ENCODE data around the gene ANO6. TPM values are rescaled to one million over a fixed set of nuclear protein-coding genes. Genes with fewer than 3 reads are reported as not detected.

Gene ANO6
- total and polyA plus RNA-seq, 4 donors: 18.6 to 52.3 (median 29.1) TPM

DNA sequence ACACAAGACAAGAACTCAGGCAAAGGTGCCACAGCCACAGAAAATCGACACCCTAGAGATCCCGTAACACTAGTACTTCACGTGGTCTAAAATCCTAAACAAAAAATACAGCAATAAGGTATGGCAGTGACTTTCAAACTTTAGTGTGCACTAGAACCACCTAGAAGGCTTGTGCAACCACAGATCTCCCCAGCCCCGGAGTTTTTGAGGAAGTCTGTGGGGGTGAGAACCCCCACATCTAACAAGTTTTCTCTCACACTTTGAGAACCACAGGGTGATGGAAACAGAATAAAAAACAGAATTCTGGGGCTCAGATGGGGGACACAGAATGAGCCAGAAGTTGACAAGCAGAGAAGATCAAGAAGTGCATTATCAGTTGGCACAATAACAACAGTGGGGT is 254.0 kb downstream of the ANO6 start:
- no peaks in the 10 kb centered on the region for H3K36me3 ChIP-seq (ENCODE audit: control insufficient read depth in 4 of 4, insufficient read depth in 3 of 4, low read depth in 1 of 4, low read length in 3 of 4)
- no peaks in the 10 kb centered on the region for H3K27me3 ChIP-seq (ENCODE audit: control insufficient read depth in 4 of 4, insufficient read depth in 4 of 4, low read length in 3 of 4)
- DNase-seq (ENCODE audit: low spot score): no peak
- no peak overlapping the region for H3K9ac ChIP-seq (ENCODE audit: low read depth in 1 of 2, low read length in 2 of 2)
- H3K27ac ChIP-seq (ENCODE audit: low read depth in 1 of 2, low read length in 2 of 2): no peak overlapping the region
- no peaks in the 10 kb centered on the region for H3K4me1 ChIP-seq (ENCODE audit: control insufficient read depth in 4 of 4, insufficient read depth in 4 of 4, low read length in 3 of 4)
- no peaks in the 10 kb centered on the region for H3K9me3 ChIP-seq (ENCODE audit: control insufficient read depth in 4 of 4, low read length in 3 of 4)
- no peak overlapping the region for H3K4me3 ChIP-seq (ENCODE audit: low read depth in 1 of 3, low read length in 3 of 3)
- TF ChIP-seq RXRA (IDR thresholded peaks at IDR 0.05) (no peak), YY1 (IDR thresholded peaks at IDR 0.05) (no peak), HNF4A (conservative IDR thresholded peaks at IDR 0.05) (no peak), SP1 (IDR thresholded peaks at IDR 0.05) (no peak), TAF1 (conservative IDR thresholded peaks at IDR 0.05) (no peak), HNF4G (IDR thresholded peaks at IDR 0.05) (no peak)
- TF ChIP-seq, protein P1, sequence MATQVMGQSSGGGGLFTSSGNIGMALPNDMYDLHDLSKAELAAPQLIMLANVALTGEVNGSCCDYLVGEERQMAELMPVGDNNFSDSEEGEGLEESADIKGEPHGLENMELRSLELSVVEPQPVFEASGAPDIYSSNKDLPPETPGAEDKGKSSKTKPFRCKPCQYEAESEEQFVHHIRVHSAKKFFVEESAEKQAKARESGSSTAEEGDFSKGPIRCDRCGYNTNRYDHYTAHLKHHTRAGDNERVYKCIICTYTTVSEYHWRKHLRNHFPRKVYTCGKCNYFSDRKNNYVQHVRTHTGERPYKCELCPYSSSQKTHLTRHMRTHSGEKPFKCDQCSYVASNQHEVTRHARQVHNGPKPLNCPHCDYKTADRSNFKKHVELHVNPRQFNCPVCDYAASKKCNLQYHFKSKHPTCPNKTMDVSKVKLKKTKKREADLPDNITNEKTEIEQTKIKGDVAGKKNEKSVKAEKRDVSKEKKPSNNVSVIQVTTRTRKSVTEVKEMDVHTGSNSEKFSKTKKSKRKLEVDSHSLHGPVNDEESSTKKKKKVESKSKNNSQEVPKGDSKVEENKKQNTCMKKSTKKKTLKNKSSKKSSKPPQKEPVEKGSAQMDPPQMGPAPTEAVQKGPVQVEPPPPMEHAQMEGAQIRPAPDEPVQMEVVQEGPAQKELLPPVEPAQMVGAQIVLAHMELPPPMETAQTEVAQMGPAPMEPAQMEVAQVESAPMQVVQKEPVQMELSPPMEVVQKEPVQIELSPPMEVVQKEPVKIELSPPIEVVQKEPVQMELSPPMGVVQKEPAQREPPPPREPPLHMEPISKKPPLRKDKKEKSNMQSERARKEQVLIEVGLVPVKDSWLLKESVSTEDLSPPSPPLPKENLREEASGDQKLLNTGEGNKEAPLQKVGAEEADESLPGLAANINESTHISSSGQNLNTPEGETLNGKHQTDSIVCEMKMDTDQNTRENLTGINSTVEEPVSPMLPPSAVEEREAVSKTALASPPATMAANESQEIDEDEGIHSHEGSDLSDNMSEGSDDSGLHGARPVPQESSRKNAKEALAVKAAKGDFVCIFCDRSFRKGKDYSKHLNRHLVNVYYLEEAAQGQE (IDR thresholded peaks at IDR 0.05): no peak
- TF ChIP-seq, protein P2, sequence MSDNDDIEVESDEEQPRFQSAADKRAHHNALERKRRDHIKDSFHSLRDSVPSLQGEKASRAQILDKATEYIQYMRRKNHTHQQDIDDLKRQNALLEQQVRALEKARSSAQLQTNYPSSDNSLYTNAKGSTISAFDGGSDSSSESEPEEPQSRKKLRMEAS (IDR thresholded peaks at IDR 0.05): no peak
- 71% methylated on average over 4 of the region's 4 CpGs for WGBS

DNA sequence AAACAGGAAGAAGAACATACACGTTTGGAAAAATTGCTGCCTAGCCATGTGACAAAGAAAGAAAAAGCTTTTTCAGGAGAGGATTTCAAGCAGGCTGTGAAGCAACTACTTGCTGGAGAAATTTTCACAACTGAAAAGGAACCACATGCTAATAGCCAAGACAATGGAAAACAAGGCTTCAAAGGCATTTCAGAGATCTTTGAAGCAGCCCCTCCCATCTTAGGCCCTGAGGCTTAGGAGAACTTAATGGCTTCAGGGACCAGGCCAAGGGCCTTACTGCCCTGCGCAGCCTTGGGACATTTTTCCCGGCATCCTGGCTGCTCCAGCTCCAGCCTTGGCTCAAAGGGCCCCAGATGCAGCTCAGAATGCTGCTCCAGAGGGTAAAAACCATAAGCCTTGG is 257.7 kb downstream of the ANO6 start:
- no peaks in the 10 kb centered on the region for H3K4me1 ChIP-seq (ENCODE audit: control insufficient read depth in 4 of 4, insufficient read depth in 4 of 4, low read length in 3 of 4)
- H3K9me3 ChIP-seq (ENCODE audit: control insufficient read depth in 4 of 4, low read length in 3 of 4): peaks cover 0 to 3% (median 0%) of the 10 kb centered on the region in 4 donors
- no peak overlapping the region for H3K27ac ChIP-seq (ENCODE audit: low read depth in 1 of 2, low read length in 2 of 2)
- no peak overlapping the region for H3K9ac ChIP-seq (ENCODE audit: low read depth in 1 of 2, low read length in 2 of 2)
- no peaks in the 10 kb centered on the region for H3K27me3 ChIP-seq (ENCODE audit: control insufficient read depth in 4 of 4, insufficient read depth in 4 of 4, low read length in 3 of 4)
- DNase-seq (ENCODE audit: low spot score): no peak
- H3K4me3 ChIP-seq (ENCODE audit: low read depth in 1 of 3, low read length in 3 of 3): no peak overlapping the region
- no peaks in the 10 kb centered on the region for H3K36me3 ChIP-seq (ENCODE audit: control insufficient read depth in 4 of 4, insufficient read depth in 3 of 4, low read depth in 1 of 4, low read length in 3 of 4)
- TF ChIP-seq HNF4A (conservative IDR thresholded peaks at IDR 0.05): no peak
- TF ChIP-seq, protein P3, sequence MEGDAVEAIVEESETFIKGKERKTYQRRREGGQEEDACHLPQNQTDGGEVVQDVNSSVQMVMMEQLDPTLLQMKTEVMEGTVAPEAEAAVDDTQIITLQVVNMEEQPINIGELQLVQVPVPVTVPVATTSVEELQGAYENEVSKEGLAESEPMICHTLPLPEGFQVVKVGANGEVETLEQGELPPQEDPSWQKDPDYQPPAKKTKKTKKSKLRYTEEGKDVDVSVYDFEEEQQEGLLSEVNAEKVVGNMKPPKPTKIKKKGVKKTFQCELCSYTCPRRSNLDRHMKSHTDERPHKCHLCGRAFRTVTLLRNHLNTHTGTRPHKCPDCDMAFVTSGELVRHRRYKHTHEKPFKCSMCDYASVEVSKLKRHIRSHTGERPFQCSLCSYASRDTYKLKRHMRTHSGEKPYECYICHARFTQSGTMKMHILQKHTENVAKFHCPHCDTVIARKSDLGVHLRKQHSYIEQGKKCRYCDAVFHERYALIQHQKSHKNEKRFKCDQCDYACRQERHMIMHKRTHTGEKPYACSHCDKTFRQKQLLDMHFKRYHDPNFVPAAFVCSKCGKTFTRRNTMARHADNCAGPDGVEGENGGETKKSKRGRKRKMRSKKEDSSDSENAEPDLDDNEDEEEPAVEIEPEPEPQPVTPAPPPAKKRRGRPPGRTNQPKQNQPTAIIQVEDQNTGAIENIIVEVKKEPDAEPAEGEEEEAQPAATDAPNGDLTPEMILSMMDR (IDR thresholded peaks at IDR 0.05; ENCODE audit: low read depth, low read length, missing input control): no peak
- TF ChIP-seq RXRA (IDR thresholded peaks at IDR 0.05): no peak
- TF ChIP-seq TAF1 (conservative IDR thresholded peaks at IDR 0.05): no peak
- no peak for TF ChIP-seq EGR1 (IDR thresholded peaks at IDR 0.05; ENCODE audit: low read depth in 2 of 2)
- TF ChIP-seq SP1 (IDR thresholded peaks at IDR 0.05): no peak
- no peak for TF ChIP-seq YY1 (IDR thresholded peaks at IDR 0.05)
- no peak for TF ChIP-seq NR2F2 (IDR thresholded peaks at IDR 0.05)
- TF ChIP-seq, protein P4, sequence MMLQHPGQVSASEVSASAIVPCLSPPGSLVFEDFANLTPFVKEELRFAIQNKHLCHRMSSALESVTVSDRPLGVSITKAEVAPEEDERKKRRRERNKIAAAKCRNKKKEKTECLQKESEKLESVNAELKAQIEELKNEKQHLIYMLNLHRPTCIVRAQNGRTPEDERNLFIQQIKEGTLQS (IDR thresholded peaks at IDR 0.05): no peak
- TF ChIP-seq, protein P1 (IDR thresholded peaks at IDR 0.05): no peak
- no peak for TF ChIP-seq JUND (IDR thresholded peaks at IDR 0.05)
- TF ChIP-seq HNF4G (IDR thresholded peaks at IDR 0.05): no peak
- TF ChIP-seq RAD21 (IDR thresholded peaks at IDR 0.05): no peak
- TF ChIP-seq, protein P5, sequence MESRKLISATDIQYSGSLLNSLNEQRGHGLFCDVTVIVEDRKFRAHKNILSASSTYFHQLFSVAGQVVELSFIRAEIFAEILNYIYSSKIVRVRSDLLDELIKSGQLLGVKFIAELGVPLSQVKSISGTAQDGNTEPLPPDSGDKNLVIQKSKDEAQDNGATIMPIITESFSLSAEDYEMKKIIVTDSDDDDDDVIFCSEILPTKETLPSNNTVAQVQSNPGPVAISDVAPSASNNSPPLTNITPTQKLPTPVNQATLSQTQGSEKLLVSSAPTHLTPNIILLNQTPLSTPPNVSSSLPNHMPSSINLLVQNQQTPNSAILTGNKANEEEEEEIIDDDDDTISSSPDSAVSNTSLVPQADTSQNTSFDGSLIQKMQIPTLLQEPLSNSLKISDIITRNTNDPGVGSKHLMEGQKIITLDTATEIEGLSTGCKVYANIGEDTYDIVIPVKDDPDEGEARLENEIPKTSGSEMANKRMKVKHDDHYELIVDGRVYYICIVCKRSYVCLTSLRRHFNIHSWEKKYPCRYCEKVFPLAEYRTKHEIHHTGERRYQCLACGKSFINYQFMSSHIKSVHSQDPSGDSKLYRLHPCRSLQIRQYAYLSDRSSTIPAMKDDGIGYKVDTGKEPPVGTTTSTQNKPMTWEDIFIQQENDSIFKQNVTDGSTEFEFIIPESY (IDR thresholded peaks at IDR 0.05): no peak
- no peak for TF ChIP-seq GABPA (IDR thresholded peaks at IDR 0.05 in 1 of 2, conservative IDR thresholded peaks at IDR 0.05 in 1 of 2)
- TF ChIP-seq, protein P2 (IDR thresholded peaks at IDR 0.05): no peak
- TF ChIP-seq FOXA2 (IDR thresholded peaks at IDR 0.05): no peak
- TF ChIP-seq FOXA1 (IDR thresholded peaks at IDR 0.05): no peak
- 82% methylated on average over 3 of the region's 3 CpGs for WGBS

Data from liver (tissue), 9 donors.